Measurements from ENCODE around the gene TMIGD1.

The TMIGD1 gene

DNA sequence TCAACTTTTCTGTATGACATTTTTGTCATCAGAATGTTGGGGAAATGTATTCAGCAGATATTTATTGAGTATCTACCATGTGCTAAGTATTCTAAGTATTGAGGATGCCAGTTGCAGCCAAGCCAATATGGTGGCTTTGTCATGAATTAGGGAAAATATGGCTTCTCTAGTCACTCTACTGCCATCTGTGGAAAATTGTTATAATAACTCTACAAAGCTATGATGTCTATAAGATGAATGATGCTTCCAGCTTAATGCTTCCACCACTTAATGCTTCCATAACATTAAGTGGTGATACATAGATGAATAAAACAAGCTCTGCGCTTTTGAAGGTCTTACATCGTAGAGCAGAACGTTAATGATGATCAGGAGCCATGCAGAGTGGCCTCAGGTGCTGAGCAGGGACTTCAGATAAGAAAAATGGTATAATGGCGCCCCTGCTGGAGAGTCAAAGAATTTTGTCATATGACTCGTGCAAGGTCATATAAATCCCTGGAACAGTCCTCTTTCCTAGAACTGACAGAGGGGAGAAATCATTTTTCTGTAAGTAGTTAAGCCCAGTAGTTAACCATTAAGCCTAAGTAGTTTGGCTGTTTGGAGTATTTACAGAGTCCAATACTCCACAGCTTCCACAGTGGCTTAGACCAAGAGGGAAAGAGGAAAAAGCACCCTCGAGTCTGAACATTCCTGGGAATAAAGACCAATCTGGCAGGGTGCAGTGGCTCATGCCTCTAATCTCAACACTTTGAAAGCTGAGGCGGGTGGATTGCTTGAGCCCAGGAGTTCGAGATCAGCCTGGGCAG, 2.7 kb upstream of the TMIGD1 start:
- FAIRE-seq (peak; percentile 84), DNase-seq (ENCODE audit: extremely low spot score, insufficient read length, low read depth) (no peak)

DNA sequence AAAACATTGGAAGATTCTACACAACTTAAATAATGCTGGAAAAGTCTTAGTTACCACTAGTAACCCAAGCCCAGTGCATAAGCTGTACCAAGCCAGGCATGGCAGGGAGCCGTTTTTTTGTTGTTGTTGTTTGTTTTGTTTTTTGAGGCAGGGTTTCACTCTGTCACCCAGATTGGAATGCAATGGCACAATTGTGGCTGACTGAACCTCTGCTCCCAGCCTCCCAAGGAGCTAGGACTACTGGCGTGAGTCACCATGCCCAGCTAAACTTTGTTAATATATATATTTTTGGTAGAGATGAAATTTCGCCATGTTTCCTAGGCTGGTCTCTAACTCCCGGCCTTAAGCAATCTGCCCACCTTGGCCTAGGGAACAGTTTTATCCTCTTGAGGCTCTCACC, 564 bp upstream of the TMIGD1 start:
- no peak for DNase-seq (ENCODE audit: extremely low spot score, insufficient read length, low read depth)

DNA sequence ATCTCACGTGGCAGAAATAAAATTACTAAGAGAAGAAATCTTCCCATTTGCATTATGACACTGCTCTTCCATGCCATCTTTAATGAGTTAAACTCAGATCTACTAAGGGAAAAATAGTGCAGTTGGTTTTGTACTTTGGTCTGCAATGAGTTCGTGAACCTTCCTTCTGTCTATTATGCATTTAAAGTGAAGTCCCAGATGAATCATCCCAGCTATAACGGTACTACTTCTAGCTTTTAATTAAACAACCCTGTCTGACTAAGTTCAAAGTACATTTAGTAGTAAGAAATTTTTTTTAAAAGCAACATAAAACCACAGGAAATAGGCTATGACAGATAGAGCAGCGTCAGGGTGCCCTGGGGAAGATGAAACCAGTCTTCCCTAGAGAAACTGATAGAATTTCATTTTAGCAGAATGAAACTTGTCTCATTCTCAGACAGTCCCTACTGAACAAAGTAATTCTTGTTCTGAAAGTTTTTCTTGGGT, 1.8 kb downstream of the TMIGD1 start:
- FAIRE-seq (peak; percentile 89), DNase-seq (ENCODE audit: extremely low spot score, insufficient read length, low read depth) (no peak)

More for the DNA sequence above, 564 bp upstream of the TMIGD1 start:
- no peak for FAIRE-seq

DNA sequence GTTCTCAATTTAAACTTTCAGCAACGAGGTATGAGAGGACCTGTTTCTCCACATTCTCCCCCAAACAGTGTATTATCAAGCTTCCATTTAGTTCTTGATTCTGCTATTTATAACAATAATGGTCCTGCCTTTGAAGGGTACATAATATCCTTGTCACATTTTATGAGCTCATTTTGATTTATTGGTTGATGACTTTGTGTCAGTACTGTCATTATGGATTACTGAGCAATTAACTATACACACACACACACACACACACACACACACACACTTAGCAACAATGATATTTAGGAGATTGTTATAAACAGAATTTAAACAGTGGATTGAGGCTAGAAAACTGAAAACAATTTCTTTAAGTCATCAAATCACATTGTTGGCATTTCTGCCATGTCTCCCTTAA, 7.0 kb downstream of the TMIGD1 start:
- DNase-seq (ENCODE audit: extremely low spot score, insufficient read length, low read depth) (no peak), FAIRE-seq (peak; percentile 9)

DNA sequence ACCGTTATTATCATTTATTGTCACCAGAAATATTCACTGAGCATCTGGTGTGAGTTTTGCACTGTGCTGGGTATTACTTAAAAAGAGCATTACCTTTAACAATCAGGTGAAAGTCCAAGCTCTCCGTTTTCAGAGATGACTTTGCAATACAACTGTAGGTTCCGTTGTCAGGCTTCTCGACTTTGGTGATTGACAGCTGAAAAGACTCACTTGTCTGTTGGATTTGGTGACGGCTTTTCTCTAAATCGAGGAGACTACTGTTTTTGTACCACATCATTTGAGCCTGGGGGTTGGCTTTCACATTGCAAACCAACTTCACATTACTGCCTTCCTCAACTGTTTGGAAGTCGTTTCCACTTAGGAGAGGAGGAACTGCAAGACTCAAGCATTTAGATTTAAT, 9.1 kb downstream of the TMIGD1 start:
- FAIRE-seq (peak; percentile 24), DNase-seq (ENCODE audit: extremely low spot score, insufficient read length, low read depth) (no peak)

DNA sequence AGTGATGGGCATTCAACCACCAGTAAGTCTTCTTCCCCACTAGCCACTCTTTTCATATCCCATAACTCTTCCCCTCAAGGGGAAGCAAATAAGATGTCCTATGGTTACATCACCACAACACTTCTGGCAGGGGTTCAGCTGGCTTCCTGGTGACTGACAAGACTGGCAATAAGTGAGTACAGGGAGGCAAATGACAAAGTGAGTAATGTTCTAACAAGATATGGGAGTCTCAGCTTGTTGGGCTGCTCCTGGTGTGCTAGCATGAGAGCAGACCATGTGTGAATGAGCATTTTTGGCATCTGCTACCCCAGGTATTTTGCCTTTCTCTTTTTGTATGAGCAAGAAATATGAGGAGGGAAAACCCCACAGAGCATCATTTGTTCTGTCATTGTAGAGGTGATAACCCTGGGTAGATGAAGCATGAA, 9.9 kb downstream of the TMIGD1 start:
- FAIRE-seq (peak; percentile 63), DNase-seq (ENCODE audit: extremely low spot score, insufficient read length, low read depth) (no peak)

DNA sequence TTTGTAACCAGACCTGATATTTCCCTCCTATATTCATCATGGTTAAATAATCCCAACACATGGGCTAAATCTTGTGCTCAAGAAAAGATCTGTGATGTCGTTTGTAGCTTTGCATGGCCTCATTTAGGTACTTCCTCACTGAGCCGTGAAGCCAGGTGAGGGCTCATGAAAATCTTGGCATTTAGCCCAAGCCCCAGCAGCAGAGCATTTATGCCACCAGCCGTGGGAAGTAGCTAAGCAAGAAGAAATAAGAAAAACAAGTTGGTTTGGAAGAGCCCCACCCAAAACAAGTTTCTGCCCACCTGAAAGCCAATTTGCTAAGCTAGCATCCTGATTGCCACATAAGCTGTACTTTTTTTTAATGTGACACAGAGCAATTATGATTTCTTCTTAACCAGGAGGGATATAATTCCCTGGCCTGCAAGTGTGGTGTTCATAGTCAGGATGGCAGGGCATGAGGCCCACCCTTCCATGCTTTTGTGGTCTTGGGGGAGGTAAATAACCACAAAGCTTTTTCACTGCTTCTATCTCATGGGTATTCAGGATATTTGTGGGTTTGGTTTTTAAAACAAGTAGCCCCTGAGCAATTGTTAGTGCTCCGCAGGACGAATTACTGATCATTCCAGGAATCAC, 10.5 kb downstream of the TMIGD1 start:
- FAIRE-seq (peak; percentile 76), DNase-seq (ENCODE audit: extremely low spot score, insufficient read length, low read depth) (no peak)

DNA sequence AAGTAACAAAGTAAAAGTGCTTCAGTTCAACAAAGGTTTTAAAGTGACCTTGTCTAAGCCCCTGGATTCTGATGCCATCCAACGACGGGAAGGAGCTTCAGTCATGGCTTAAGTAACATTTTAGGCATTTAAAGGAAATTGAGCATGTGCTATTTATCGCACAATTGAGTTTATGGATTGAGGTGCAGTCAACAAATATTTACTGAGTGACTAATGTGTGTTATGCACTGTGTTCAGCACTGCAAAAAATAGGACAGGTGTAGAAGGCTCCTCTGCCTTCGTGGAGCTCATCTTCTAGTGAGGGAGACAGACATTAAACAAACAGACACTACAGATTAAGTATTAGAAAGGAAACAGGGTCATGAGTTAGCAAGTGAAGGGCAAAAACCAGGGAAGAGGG, 12.5 kb downstream of the TMIGD1 start:
- FAIRE-seq: no peak
- DNase-seq (ENCODE audit: extremely low spot score, insufficient read length, low read depth): no peak

DNA sequence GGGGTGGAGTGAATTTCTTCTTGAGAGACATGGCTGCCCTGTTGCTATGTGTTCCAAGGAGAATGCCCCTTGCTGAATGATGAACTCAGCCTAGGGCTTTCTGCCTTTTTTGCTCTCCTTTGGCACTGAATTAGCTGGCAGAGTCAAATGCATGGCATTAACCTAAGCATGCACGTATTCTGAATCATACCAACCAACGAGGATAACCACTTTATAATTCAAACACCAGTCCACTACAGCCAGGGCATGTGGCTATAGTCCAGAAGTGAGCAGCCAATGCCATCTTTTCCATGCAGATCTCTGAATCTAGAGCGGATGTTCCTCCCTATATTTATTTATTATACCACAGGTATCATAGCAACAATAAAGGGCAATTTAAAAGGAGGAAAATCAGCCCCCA, 15.7 kb downstream of the TMIGD1 start:
- FAIRE-seq: no peak
- DNase-seq (ENCODE audit: extremely low spot score, insufficient read length, low read depth): no peak

DNA sequence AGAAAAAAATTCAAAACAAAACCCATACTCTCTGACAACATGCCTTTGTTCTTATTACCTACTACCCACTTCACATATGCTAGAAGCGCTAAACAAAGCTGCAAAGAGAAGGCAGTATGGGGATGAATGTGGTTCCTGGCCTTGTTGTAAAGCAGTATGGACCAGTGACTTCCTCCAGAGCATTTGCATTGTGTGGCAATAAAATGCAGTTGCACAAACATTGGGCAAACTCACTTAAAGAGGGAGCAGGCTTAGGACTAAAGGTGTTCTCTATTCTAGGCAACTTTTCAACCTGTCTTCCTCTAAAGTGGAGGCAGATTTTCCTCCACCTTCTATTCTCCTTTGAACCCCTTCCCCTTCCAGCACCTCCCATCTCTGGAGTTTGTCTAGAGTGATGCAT, 17.1 kb downstream of the TMIGD1 start:
- DNase-seq (ENCODE audit: extremely low spot score, insufficient read length, low read depth) (no peak), FAIRE-seq (no peak)

DNA sequence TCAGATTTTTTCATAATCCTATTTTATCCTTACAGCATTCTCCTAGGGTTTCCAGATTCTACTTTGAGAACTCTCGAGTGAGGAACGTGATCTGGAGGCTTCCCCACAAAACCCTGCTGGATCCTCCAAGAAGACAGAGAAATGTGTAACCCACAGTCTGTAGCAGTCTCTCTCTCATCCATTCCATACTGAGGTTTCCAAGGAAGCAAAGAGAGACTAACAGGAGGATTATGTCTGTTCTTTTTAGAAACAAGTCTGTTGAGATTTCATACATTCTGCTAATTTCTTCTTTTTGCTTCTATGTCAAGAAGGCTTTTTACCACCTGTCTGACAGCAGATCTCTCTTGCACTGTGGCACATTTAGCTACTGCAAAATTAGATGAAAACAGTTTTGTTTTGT, 18.8 kb downstream of the TMIGD1 start:
- DNase-seq (ENCODE audit: extremely low spot score, insufficient read length, low read depth) (no peak), FAIRE-seq (no peak)

DNA sequence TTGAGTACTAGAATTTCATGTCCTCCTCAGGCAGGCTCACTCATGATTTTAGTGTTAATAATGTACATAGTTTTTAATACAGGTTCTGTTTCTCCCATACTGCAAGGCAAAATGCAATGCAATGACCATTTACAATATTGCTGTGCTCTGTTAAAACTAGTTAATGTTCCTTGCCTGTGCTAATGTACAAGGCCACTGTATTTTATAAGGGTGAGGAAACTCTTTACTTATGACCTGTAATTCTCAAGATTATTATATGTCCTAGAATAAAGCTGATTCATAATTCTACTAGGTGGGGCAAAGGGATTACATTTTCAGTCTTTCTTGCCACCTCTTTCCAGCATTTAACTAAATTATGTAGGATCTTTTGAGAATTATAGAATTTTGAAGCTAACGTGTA, 19.4 kb downstream of the TMIGD1 start:
- no peak for FAIRE-seq
- DNase-seq (ENCODE audit: extremely low spot score, insufficient read length, low read depth): no peak

DNA sequence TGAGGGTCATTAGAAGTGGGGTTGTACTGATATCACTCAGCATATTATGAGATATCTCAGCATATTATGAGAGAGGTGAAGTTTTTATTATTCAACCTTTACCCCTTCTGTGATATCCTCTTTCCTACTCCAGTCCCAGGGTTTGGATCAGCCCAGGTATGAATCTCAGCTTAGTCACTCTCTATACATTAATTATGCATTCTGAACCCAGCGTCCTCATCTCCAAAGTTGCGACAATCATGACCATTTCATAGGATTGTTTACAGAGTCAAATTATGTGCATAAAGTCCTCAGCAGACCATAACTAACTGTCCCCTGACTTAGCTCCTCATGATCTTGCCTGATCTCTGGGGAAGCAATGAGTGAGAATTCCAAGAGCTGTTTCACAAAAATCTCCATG, 21.6 kb downstream of the TMIGD1 start:
- FAIRE-seq (no peak), DNase-seq (ENCODE audit: extremely low spot score, insufficient read length, low read depth) (no peak)

DNA sequence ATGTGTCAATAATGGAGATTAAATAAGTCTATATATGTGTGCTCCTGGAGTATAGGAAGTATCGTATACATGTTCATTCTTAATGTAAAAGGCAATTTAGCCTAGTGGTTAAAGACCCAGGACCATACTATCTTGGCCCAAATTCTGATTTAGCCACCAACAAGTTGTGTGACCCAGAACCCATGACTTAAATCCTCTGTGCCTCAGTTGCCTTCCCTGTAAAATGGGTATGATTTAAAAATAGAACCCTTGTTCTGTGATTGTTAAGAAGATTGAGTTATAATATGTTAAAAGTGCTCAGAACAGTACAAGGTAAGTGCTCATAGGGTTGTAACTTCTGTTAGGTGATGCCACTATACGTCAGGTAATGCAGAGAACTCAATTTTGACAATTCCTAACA, 23.3 kb downstream of the TMIGD1 start:
- FAIRE-seq: no peak
- DNase-seq (ENCODE audit: extremely low spot score, insufficient read length, low read depth): no peak

DNA sequence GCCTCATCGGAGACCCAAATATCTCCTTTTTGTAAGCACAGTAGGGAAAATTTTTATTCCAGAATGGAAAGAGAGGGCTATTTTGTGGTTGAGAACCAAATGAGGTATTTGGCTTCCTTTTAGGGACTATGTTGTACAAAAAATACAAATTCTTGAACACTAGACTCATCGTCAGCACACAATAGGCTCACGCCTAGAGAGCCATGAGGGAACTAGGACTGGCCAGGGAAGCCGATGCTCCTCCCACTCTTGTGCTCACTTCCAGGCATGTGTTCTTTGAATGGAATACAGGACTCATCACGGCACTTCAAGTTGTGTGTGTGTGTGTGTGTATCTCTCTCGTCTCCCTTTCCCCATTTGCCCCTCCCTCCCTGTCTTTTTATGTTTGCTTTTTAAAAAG, 24.3 kb downstream of the TMIGD1 start:
- FAIRE-seq: no peak
- no peak for DNase-seq (ENCODE audit: extremely low spot score, insufficient read length, low read depth)

DNA sequence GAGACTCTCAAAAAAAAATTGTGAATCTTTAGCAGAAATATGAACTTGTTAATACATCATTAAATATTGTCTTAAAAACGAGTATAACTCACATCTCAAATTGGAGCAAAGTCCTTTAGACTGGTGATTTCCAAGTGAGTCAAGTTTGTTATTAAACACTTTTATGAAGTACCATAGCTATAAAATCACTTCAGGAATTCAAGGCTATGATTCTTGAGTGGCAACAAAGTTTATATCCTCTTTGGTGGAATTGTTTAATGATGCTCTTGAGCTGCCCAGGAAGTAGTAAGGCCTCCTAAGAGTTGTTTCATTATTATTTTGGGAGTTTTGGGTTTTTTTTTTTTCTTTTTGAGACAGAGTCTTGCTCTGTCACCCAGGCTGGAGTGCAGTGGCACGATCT, 25.5 kb downstream of the TMIGD1 start:
- no peak for FAIRE-seq
- no peak for DNase-seq (ENCODE audit: extremely low spot score, insufficient read length, low read depth)

DNA sequence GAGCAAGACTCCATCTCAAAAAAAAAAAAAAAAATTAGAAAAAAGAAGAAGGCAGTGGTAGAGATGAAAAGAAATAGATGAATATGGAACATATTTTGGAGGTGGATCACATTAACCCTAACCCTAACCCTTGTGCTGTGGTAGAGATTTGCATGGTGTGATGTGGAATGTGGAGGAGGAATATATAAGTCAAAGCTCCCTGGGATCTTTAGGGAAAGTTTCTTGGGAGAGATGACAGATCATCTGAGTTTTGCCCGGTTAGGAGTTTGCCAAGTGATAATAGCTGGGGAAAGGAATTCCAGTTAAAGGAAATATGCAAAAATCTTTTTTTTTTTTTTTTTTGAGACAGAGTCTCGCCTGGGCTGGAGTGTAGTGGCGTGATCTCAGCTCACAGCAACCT, 29.1 kb downstream of the TMIGD1 start:
- DNase-seq (ENCODE audit: extremely low spot score, insufficient read length, low read depth) (no peak), FAIRE-seq (no peak)

DNA sequence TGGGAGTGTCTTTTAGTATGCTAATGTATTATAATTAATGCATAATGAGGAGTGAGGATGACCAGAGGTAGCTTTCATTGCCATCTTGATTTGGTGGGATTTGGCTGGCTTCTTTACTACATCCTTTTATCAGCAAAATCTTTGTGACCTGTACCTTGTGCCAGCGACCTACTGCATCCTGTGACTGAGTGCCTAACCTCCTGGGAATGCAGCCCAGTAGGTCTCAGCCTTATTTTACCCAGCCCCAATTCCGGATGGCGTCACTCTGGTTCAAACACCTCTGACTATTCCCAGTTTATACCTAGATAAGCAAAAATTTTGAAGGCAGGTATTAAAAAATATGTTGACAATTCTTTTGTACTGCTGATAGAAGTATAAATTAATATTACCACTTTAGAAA, 31.6 kb downstream of the TMIGD1 start:
- FAIRE-seq: no peak

DNA sequence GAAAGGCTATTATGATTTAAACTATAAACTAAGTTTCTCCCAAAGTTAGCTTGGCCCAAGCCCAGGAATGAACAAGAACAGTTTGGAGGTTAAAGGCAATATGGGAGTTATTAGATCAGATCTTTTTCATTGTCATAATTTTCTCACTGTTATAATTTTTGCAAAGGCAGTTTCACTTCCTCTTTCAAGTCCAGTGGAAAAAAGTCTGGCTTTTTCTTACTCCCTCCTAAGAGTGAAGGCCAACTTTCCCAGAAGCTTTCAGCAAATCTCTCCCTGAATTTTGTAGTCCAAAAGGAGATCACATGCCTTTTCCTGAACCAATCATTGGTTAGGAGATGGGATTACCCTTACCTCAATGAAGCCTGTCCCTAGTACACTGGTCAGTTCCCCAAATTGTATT, 33.0 kb downstream of the TMIGD1 start:
- DNase-seq (ENCODE audit: extremely low spot score, insufficient read length, low read depth) (no peak), FAIRE-seq (peak; percentile 53)

More for the DNA sequence above, 31.6 kb downstream of the TMIGD1 start:
- DNase-seq (ENCODE audit: extremely low spot score, insufficient read length, low read depth): no peak

DNA sequence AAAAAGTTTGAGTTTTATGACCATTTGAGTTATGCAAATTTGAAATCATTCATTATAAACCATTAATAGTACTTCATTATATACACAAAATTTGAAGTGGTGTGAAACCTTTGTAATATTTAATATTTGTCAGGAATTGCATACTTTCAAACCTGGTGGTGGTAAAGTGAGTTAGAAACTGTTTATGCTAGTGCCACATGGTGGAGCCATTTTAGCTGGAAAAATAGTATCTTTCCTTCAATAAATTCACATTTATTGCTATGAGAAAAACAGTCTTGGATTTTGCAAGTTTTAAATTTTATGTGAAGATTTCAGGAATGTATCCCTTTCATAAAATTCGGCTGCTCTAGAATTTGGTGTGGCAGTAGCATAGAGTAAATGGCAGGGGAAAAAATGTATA, 34.9 kb downstream of the TMIGD1 start:
- DNase-seq (ENCODE audit: extremely low spot score, insufficient read length, low read depth): no peak
- no peak for FAIRE-seq

DNA sequence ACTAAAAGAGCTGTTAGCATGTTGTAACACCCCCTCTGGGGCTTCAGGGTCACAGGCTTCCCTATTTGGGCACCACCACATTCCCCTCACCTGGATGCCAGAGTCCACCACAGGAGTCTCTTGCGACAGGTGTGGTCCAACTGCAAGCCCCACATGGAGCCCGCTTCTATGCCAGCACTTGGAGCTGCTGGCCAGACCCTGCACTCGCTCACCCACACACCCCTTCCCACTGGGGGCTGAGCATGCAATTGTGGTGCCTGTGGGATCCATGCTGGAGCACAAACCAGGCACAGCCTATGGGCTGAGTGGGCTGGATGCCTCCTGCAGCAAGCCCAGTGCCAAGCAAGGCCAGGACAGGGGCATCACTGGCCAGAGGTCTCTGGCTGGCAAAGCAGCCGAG, 36.1 kb downstream of the TMIGD1 start:
- FAIRE-seq: no peak
- DNase-seq (ENCODE audit: extremely low spot score, insufficient read length, low read depth): no peak
